Ovary (tissue), 9 donors: ENCODE results near the gene CNGA1. TPM values are rescaled to one million over a fixed set of nuclear protein-coding genes. Genes with fewer than 3 reads are reported as not detected.
"Not testable (repeated sequence)": the region's sequence is repeated elsewhere in the genome, so short reads cannot be mapped to it uniquely, and the experiment has no call there.

ENCODE experiments used
- DNase-seq, 5 donors: peaks; one replicate each; pipeline ENCODE4 v3.0.0-alpha.2; 2019 to 2020
- H3K27ac ChIP-seq, 2 donors: fragments of 200-600 bp; one replicate each; pipeline versions ENCODE4 v1.5.1 to v1.8.0; 2019 to 2022
- H3K27me3 ChIP-seq: fragments of 200-600 bp; one replicate; pipeline ENCODE4 v1.8.0; 2022
- H3K36me3 ChIP-seq: fragments of 200-600 bp; sonication (generic); one replicate; pipeline ENCODE4 v1.5.1; 2019
- H3K4me1 ChIP-seq: one replicate; pipeline ENCODE4 v1.8.1; 2013; ENCODE audit warnings: mild to moderate bottlenecking, moderate library complexity; ENCODE audit not compliant: insufficient read depth
- H3K4me3 ChIP-seq: fragments of 200-600 bp; sonication (generic); one replicate; pipeline ENCODE4 v1.5.1; 2017
- H3K9me3 ChIP-seq, 2 donors: fragments of 200-600 bp in 1 of 2; sonication (generic) in 1 of 2; one replicate each; pipeline versions ENCODE4 v1.5.1 to v1.8.1; 2013 to 2019; ENCODE audit warnings: mild to moderate bottlenecking in 1 of 2, moderate library complexity in 1 of 2
- EP300 ChIP-seq: sonication (generic); formaldehyde crosslinking; IDR thresholded peaks from one replicate; pipeline ENCODE4 v1.6.1; 2017; ENCODE audit warnings: antibody characterized with exemption
- POLR2A ChIP-seq: fragments of 450-650 bp; IDR thresholded peaks from one replicate; pipeline ENCODE4 v1.6.1; 2017; ENCODE audit warnings: antibody characterized with exemption, mild to moderate bottlenecking, moderate library complexity
- WGBS, 3 donors: extraction: QIAGEN DNeasy Blood & Tissue Kit in 1 of 3; methylation state at CpG; one replicate each; pipeline versions ENCODE4 v1.1.5 to v1.1.7; 2013 to 2017; 5-methylcytosine and 5-hydroxymethylcytosine counted together
- intact Hi-C, 4 donors: fragments of 100-400 bp; cut with DNase I; formaldehyde crosslinking; loops; one replicate each; pipeline versions ENCODE4 v1.11.0 to v1.15.1; 2022 to 2023
- polyA plus RNA-seq, 2 donors: library from polyadenylated mRNA; stranded (reverse); fragments of 200-250 nt in 1 of 2; fragments of 350-450 nt in 1 of 2; fragmentation: Illumina TruSeq in 1 of 2; extraction: RNeasy Lipid Tissue Mini Kit (QIAGEN cat#74804) in 1 of 2; gene quantifications; one replicate each; pipeline ENCODE4 v1.2.3, GENCODE V29; 2013 to 2014
- total RNA-seq, 7 donors: library from RNA; depleted of rRNA in 2 of 7; stranded (reverse); fragments of >200 nt in 2 of 7; fragmentation: NEBNext Ultra II Directional in 3 of 7; extraction: Animal tissue kit (Norgen Biotek cat#: 25700) in 3 of 7; gene quantifications; one replicate each; pipeline versions ENCODE4 v1.1.0 to v1.2.4, GENCODE V29; 2016 to 2023
- TF ChIP-seq, protein P1 (sequence below), 3 donors: fragments of 450-650 bp in 2 of 3; fragments of 200-600 bp in 1 of 3; IDR thresholded peaks; one replicate each; pipeline versions ENCODE4 v1.5.1 to v1.8.0; 2016 to 2022; ENCODE audit warnings: antibody characterized with exemption in 3 of 3, mild to moderate bottlenecking in 1 of 3
- donor health status: DM: no; HTN: no; CAD: no; lungs with moderate emphysema.
- donor health status: DM: no; HTN: no; CAD: no.
- donor health status: Bipolar disorder and iron deficiency.
- donor health status: DM: yes; HTN: yes; CAD: no.
- donor health status: DM: no; HTN: no; CAD: no.
- donor health status: DM: yes; HTN: yes; CAD: no.

CNGA1 gene
- total and polyA plus RNA-seq, 9 donors = 0.02 to 1.0 (median 0.11) TPM; not detected in 4

DNA sequence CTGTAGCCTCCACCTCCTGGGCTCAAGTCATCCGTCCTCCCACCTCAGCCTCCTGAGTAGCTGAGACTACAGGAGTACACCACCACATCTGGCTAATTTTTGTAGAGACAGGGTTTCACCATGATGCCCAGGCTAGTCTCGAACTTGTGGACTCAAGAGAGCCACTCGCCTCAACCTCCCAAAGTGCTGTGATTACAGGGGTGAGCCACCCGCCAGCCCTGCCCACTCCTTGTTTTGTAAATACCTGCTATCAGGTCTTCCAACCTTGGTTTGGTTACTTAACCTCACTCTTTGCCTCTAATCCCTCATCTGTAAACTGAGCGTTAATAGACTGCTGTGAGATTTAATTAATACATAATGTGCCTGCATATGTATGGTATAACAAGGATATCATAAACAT is 803 bp downstream of the CNGA1 start:
- H3K4me3 ChIP-seq = no peak overlapping the region
- no peak for DNase-seq
- intact Hi-C loops = no loop called here

GRCh38 chr4:48015216-48015615 is 1.3 kb downstream of the CNGA1 start:
- H3K36me3 ChIP-seq = no peaks in the 10 kb centered on the region
- no peak for DNase-seq
- H3K27me3 ChIP-seq = no peaks in the 10 kb centered on the region
- 90 to 91% (median 90%) methylated on average over 4 of the region's 4 CpGs for WGBS, 3 donors
- intact Hi-C loops = no loop called here
- H3K4me3 ChIP-seq = no peak overlapping the region
- no peak overlapping the region for H3K27ac ChIP-seq
- peaks cover 2% of the 10 kb centered on the region for H3K4me1 ChIP-seq
- H3K9me3 ChIP-seq = no peaks in the 10 kb centered on the region
- TF ChIP-seq EP300 = no peak
- TF ChIP-seq, protein P1, sequence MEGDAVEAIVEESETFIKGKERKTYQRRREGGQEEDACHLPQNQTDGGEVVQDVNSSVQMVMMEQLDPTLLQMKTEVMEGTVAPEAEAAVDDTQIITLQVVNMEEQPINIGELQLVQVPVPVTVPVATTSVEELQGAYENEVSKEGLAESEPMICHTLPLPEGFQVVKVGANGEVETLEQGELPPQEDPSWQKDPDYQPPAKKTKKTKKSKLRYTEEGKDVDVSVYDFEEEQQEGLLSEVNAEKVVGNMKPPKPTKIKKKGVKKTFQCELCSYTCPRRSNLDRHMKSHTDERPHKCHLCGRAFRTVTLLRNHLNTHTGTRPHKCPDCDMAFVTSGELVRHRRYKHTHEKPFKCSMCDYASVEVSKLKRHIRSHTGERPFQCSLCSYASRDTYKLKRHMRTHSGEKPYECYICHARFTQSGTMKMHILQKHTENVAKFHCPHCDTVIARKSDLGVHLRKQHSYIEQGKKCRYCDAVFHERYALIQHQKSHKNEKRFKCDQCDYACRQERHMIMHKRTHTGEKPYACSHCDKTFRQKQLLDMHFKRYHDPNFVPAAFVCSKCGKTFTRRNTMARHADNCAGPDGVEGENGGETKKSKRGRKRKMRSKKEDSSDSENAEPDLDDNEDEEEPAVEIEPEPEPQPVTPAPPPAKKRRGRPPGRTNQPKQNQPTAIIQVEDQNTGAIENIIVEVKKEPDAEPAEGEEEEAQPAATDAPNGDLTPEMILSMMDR (IDR thresholded peaks at IDR 0.05) = no peak

More for the DNA sequence above, 803 bp downstream of the CNGA1 start:
- TF ChIP-seq, protein P1 (IDR thresholded peaks at IDR 0.05) = no peak
- Histone ChIP-seq H3K4me1 (peaks cover 2% of the 10 kb centered on the region), H3K27me3 (no peaks in the 10 kb centered on the region), H3K27ac (no peak overlapping the region), H3K36me3 (no peaks in the 10 kb centered on the region), H3K9me3 (no peaks in the 10 kb centered on the region)
- WGBS, 3 donors = 84 to 91% (median 87%) methylated on average over 5 of the region's 5 CpGs

DNA sequence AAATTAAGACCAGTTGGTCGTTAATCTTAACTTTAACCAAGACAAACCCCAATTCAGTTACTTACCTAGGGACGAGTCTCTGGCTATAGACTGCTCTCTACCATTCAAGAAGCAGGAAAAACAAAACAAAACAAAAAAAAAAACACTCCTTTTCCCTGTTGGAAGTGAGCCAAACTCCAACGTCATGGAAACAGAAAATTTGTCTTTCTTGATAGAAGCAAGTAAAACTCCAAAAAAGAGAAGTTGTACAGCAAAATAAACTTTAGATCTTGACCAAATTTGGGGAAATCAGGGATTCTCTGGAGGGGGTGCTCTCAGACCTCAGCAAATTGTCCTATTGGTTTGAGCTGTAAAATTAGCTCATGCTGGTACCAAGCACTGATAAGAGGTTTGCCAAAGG is 3.7 kb downstream of the CNGA1 start:
- no peak overlapping the region for H3K4me3 ChIP-seq
- H3K27ac ChIP-seq = no peak overlapping the region
- DNase-seq = no peak
- TF ChIP-seq EP300 (no peak), POLR2A (no peak)
- TF ChIP-seq, protein P1 (IDR thresholded peaks at IDR 0.05) = no peak
- H3K36me3 ChIP-seq = no peaks in the 10 kb centered on the region
- intact Hi-C loops = no loop called here
- peaks cover 2% of the 10 kb centered on the region for H3K4me1 ChIP-seq
- H3K27me3 ChIP-seq = no peaks in the 10 kb centered on the region
- 45 to 60% (median 47%) methylated on average over 3 of the region's 3 CpGs for WGBS, 3 donors
- no peaks in the 10 kb centered on the region for H3K9me3 ChIP-seq

GRCh38 chr4:48011722-48012121 is 4.8 kb downstream of the CNGA1 start:
- TF ChIP-seq EP300 (no peak), POLR2A (no peak)
- TF ChIP-seq, protein P1 (IDR thresholded peaks at IDR 0.05) = no peak
- intact Hi-C loops = no loop called here
- H3K36me3 ChIP-seq = no peaks in the 10 kb centered on the region
- no peaks in the 10 kb centered on the region for H3K9me3 ChIP-seq
- no peaks in the 10 kb centered on the region for H3K4me1 ChIP-seq
- no peak overlapping the region for H3K27ac ChIP-seq
- no peak for DNase-seq
- no peaks in the 10 kb centered on the region for H3K27me3 ChIP-seq
- 79 to 89% (median 86%) methylated on average over 4 of the region's 4 CpGs for WGBS, 3 donors
- no peak overlapping the region for H3K4me3 ChIP-seq

GRCh38 chr4:48010906-48011305 is 5.6 kb downstream of the CNGA1 start:
- H3K36me3 ChIP-seq, H3K9me3 ChIP-seq, H3K27ac ChIP-seq, H3K4me3 ChIP-seq, DNase-seq, H3K4me1 ChIP-seq, H3K27me3 ChIP-seq, intact Hi-C loops: not testable (repeated sequence)
- WGBS, 3 donors = 74 to 91% (median 86%) methylated on average over 6 of the region's 6 CpGs
